Activated CD4-positive, alpha-beta memory T cell treated with anti-CD3 and anti-CD28 coated beads, Interleukin-2, amount 10 ng/mL, durations not matched to agents 7 days and 5 days (primary cell): ENCODE results near the gene RAD9A. TPM values are rescaled to one million over a fixed set of nuclear protein-coding genes. Genes with fewer than 3 reads are reported as not detected.

ENCODE experiments used
- CTCF ChIA-PET: fragments of 350-600 bp; sonication (Branson Sonifier 250); formaldehyde crosslinking; loops from one replicate; lab custom pipeline; 2021; ENCODE audit warnings: antibody characterized with exemption, inconsistent platforms; lab: Charles Lee
- POLR2A ChIA-PET: fragments of 350-600 bp; sonication (Branson Sonifier 250); formaldehyde crosslinking; loops from one replicate; lab custom pipeline; 2021; ENCODE audit warnings: antibody characterized with exemption; lab: Charles Lee
- DNase-seq: peaks from one replicate; pipeline ENCODE4 v3.0.0-alpha.2; 2020
- H3K27ac Mint-ChIP-seq: one replicate; pipeline ENCODE4 v1.8.0; 2021; ENCODE audit warnings: mild to moderate bottlenecking, mixed read lengths
- H3K27me3 Mint-ChIP-seq: one replicate; pipeline ENCODE4 v1.8.0; 2021; ENCODE audit warnings: mixed read lengths
- H3K36me3 Mint-ChIP-seq: one replicate; pipeline ENCODE4 v1.8.0; 2021; ENCODE audit warnings: low read depth, mixed read lengths
- H3K4me1 Mint-ChIP-seq: one replicate; pipeline ENCODE4 v1.8.0; 2021; ENCODE audit warnings: mixed read lengths
- H3K4me3 Mint-ChIP-seq: one replicate; pipeline ENCODE4 v1.8.0; 2021; ENCODE audit warnings: mild to moderate bottlenecking, mixed read lengths
- H3K9me3 Mint-ChIP-seq: one replicate; pipeline ENCODE4 v1.8.0; 2021; ENCODE audit warnings: mixed read lengths
- total RNA-seq, 2 experiments: library from RNA; stranded (reverse); gene quantifications; one replicate each; pipeline ENCODE4 v1.2.3, GENCODE V29; 2021

The RAD9A gene
- total RNA-seq, 2 experiments from 2014 or later: 48.0 to 53.9 TPM

DNA sequence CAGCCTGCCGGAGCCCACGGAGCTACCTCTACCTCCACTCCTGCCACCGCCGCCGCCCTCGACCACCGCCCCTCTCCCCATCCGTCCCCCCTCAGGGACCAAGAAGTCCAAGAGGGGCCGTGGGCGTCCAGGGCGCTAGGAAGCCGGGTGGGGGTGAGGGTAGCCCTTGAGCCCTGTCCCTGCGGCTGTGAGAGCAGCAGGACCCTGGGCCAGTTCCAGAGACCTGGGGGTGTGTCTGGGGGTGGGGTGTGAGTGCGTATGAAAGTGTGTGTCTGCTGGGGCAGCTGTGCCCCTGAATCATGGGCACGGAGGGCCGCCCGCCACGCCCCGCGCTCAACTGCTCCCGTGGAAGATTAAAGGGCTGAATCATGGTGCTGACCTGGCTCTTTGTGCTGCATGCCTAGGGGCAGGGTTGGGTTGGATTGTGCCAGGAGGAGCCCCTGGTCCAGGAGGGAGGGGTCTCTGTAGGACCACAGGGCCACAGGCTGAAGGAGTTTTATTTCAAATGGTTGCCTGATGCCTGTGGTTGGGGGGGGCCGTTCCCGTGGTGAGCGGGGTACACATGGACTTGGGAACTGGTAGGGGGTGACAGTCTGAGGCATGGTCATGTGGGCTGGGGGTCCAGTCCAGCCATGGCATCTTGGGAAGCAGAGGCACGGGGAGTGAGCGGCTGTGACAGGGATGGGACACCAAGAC, 43.4 kb downstream of the RAD9A start:
- CTCF ChIA-PET: interaction anchor here (1.0 kb wide), 1 partner anchor 26 kb away, joined by 3 read pairs; no protein-coding TSS in a partner anchor

GRCh38 chr11:67435727-67436458, 44.1 kb downstream of the RAD9A start:
- CTCF ChIA-PET: interaction anchor here (1.2 to 4.4 kb wide), 4 partner anchors 28 to 84 kb away, joined by 3 to 67 read pairs (median 5); partner anchors contain the start of genes AIP, PPP1CA and TBC1D10C
- Mint-ChIP-seq H3K27me3 (no peaks in the 10 kb centered on the region), H3K4me1 (peaks cover 67% of the 10 kb centered on the region)

More for the DNA sequence above, 43.4 kb downstream of the RAD9A start:
- H3K9me3 Mint-ChIP-seq: no peaks in the 10 kb centered on the region
- POLR2A ChIA-PET: interaction anchor here (1.1 to 15.2 kb wide), 11 partner anchors 7 to 82 kb away, joined by 3 to 361 read pairs (median 74); partner anchors contain the start of genes AIP, PPP1CA, RPS6KB2 and TBC1D10C
- H3K4me1 Mint-ChIP-seq: peaks cover 64% of the 10 kb centered on the region
- H3K27me3 Mint-ChIP-seq: no peaks in the 10 kb centered on the region
- peaks cover 73% of the 10 kb centered on the region for H3K36me3 Mint-ChIP-seq
- H3K4me3 Mint-ChIP-seq: peak overlapping the region; percentile 94
- no peak for DNase-seq
- H3K27ac Mint-ChIP-seq: peak overlapping the region; percentile 97

DNA sequence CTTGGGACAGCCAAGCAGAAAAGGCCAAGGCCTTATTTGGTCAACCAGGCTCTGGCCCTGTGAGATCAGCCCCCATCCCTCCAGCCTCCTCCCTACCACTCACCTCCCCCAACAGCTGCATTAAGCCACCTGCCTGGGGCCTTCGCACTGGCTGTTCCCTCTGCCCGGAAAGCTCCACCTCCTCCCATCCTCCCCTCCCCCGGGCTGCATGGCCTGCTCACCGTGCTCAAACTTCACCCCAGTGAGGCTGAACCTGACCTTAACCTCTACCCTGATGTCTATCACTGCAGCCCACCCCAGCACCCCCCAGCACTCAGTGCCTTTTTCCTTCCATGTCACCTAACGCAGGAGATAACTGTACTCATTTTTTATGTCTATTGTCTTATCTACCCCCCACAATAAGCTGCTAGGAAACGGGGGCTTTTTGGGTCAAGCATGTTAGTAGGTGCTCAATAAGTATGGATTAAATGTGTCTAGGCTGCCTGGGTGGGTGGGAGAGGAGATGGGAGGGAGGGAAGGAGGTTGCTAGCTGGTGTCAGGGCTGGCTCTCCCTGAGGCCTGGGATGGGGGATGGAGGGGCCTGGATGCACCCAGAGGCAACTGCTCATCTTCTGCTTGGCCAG, 44.8 kb downstream of the RAD9A start:
- ChIA-PET POLR2A (interaction anchor here (0.7 to 15.2 kb wide), 25 partner anchors 8 to 197 kb away, joined by 3 to 361 read pairs (median 21); partner anchors contain the start of genes AIP, CDK2AP2, PITPNM1 and POLD4), CTCF (interaction anchor here (1.2 to 4.4 kb wide), 7 partner anchors 16 to 85 kb away, joined by 3 to 67 read pairs (median 7); partner anchors contain the start of genes AIP, CDK2AP2, PPP1CA and TBC1D10C)
- H3K36me3 Mint-ChIP-seq: peaks cover 69% of the 10 kb centered on the region
- no peaks in the 10 kb centered on the region for H3K27me3 Mint-ChIP-seq
- H3K4me3 Mint-ChIP-seq: peak overlapping the region; percentile 94
- peaks cover 72% of the 10 kb centered on the region for H3K4me1 Mint-ChIP-seq
- DNase-seq: peak; percentile 80
- peak overlapping the region; percentile 97 for H3K27ac Mint-ChIP-seq
- no peaks in the 10 kb centered on the region for H3K9me3 Mint-ChIP-seq

More at GRCh38 chr11:67435727-67436458, 44.1 kb downstream of the RAD9A start:
- no peaks in the 10 kb centered on the region for H3K9me3 Mint-ChIP-seq
- H3K36me3 Mint-ChIP-seq: peaks cover 69% of the 10 kb centered on the region
- no peak for DNase-seq
- POLR2A ChIA-PET: interaction anchor here (0.7 to 15.2 kb wide), 21 partner anchors 8 to 168 kb away, joined by 4 to 361 read pairs (median 27); partner anchors contain the start of genes AIP, CDK2AP2, PITPNM1 and POLD4
- peak overlapping the region; percentile 97 for H3K27ac Mint-ChIP-seq
- peak overlapping the region; percentile 94 for H3K4me3 Mint-ChIP-seq

- peaks cover 71% of the 10 kb centered on the region for H3K4me1 Mint-ChIP-seq
- no peaks in the 10 kb centered on the region for H3K9me3 Mint-ChIP-seq
- H3K27ac Mint-ChIP-seq: peak within 1 kb of the TSS; percentile 97
- peaks cover 65% of the 10 kb centered on the region for H3K36me3 Mint-ChIP-seq
- POLR2A ChIA-PET: interaction anchor here (0.7 to 15.2 kb wide), 30 partner anchors 9 to 204 kb away, joined by 3 to 361 read pairs (median 10); partner anchors contain the start of genes AIP, ANKRD13D, CDK2AP2 and PITPNM1
- peak within 1 kb of the TSS; percentile 94 for H3K4me3 Mint-ChIP-seq
- H3K27me3 Mint-ChIP-seq: no peaks in the 10 kb centered on the region
- CTCF ChIA-PET: interaction anchor here (0.6 to 4.4 kb wide), 14 partner anchors 9 to 600 kb away, joined by 3 to 67 read pairs (median 4); partner anchors contain the start of genes AIP, CDK2AP2, POLD4 and PPP1CA
- DNase-seq: peak; percentile 82
These were observed 45.5 kb downstream of the RAD9A start, which contains the start of gene PTPRCAP for GRCh38 chr11:67437082-67437808. PTPRCAP (minus strand) TSS chr11:67437682; CDS start chr11:67437619, 63 bp downstream.

GRCh38 chr11:67437809-67438157, 46.0 kb downstream of the RAD9A start:
- Mint-ChIP-seq H3K27ac (peak overlapping the region; percentile 97), H3K9me3 (no peaks in the 10 kb centered on the region), H3K4me1 (peaks cover 71% of the 10 kb centered on the region), H3K4me3 (peak overlapping the region; percentile 94), H3K27me3 (no peaks in the 10 kb centered on the region), H3K36me3 (peaks cover 60% of the 10 kb centered on the region)
- no peak for DNase-seq
- ChIA-PET CTCF (interaction anchor here (0.6 to 4.4 kb wide), 13 partner anchors 8 to 599 kb away, joined by 3 to 67 read pairs (median 5); partner anchors contain the start of genes CDK2AP2, POLD4, PPP1CA and RPS6KB2), POLR2A (interaction anchor here (0.7 to 15.2 kb wide), 27 partner anchors 8 to 204 kb away, joined by 3 to 361 read pairs (median 17); partner anchors contain the start of genes AIP, ANKRD13D, CDK2AP2 and PITPNM1)

DNA sequence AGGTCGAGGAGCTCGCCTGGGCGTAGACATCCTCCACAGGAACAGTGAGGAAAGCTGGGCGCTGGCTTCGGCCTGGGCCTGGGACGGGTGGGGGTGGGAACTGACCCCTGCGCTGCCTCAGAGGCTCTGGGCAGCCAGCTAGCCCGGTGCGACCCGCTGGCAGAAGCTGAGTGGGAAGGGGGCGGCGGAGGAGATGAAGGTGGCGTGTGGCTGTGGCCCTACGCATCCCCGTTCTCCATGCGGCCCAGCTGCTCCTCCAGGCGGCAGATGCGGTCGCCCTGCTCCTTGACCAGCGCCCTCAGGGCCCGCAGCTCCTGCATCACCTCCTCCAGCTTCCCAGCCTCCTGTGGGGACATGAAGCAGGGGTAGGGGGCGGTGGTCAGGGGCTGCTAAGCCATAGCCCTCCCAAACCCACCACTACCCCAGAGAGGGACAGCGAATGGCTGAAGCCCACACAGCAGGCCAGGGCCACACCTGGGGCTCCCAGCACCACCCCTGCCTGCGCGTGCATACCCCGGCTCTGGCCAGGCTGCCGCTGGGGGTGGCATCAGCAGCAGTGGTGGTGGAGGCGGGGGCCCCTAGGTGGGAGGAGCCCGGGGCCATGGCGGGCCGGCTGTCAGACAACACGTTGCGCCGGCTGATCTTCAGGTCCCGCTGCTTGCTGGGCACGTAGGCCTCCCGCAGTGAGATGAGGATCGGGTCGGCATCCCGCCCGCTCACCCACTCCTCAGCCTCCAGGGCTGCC, 46.5 kb downstream of the RAD9A start:
- H3K4me3 Mint-ChIP-seq: peak overlapping the region; percentile 94
- DNase-seq: peak; percentile 88
- ChIA-PET CTCF (interaction anchor here (0.6 to 4.4 kb wide), 19 partner anchors 9 to 599 kb away, joined by 3 to 67 read pairs (median 4); partner anchors contain the start of genes AIP, CDK2AP2, PITPNM1 and POLD4), POLR2A (interaction anchor here (0.7 to 15.2 kb wide), 27 partner anchors 7 to 205 kb away, joined by 3 to 361 read pairs (median 17); partner anchors contain the start of genes AIP, ANKRD13D, CDK2AP2 and PITPNM1)
- no peaks in the 10 kb centered on the region for H3K27me3 Mint-ChIP-seq
- peaks cover 56% of the 10 kb centered on the region for H3K36me3 Mint-ChIP-seq
- H3K9me3 Mint-ChIP-seq: no peaks in the 10 kb centered on the region
- H3K4me1 Mint-ChIP-seq: peaks cover 67% of the 10 kb centered on the region
- H3K27ac Mint-ChIP-seq: peak overlapping the region; percentile 97

- H3K27me3 Mint-ChIP-seq: no peaks in the 10 kb centered on the region
- H3K36me3 Mint-ChIP-seq: peaks cover 46% of the 10 kb centered on the region
- H3K4me3 Mint-ChIP-seq: peak overlapping the region; percentile 94
- H3K4me1 Mint-ChIP-seq: peaks cover 62% of the 10 kb centered on the region
- POLR2A ChIA-PET: interaction anchor here (0.6 to 15.2 kb wide), 18 partner anchors 7 to 175 kb away, joined by 3 to 361 read pairs (median 34); partner anchors contain the start of genes AIP, PITPNM1, POLD4 and PPP1CA
- CTCF ChIA-PET: interaction anchor here (0.8 to 4.4 kb wide), 13 partner anchors 8 to 68 kb away, joined by 3 to 67 read pairs (median 5); partner anchors contain the start of genes AIP, PITPNM1, PPP1CA and RAD9A
- no peaks in the 10 kb centered on the region for H3K9me3 Mint-ChIP-seq
- peak; percentile 54 for DNase-seq
- peak overlapping the region; percentile 97 for H3K27ac Mint-ChIP-seq
These were observed 47.8 kb downstream of the RAD9A start for GRCh38 chr11:67439321-67440228.

DNA sequence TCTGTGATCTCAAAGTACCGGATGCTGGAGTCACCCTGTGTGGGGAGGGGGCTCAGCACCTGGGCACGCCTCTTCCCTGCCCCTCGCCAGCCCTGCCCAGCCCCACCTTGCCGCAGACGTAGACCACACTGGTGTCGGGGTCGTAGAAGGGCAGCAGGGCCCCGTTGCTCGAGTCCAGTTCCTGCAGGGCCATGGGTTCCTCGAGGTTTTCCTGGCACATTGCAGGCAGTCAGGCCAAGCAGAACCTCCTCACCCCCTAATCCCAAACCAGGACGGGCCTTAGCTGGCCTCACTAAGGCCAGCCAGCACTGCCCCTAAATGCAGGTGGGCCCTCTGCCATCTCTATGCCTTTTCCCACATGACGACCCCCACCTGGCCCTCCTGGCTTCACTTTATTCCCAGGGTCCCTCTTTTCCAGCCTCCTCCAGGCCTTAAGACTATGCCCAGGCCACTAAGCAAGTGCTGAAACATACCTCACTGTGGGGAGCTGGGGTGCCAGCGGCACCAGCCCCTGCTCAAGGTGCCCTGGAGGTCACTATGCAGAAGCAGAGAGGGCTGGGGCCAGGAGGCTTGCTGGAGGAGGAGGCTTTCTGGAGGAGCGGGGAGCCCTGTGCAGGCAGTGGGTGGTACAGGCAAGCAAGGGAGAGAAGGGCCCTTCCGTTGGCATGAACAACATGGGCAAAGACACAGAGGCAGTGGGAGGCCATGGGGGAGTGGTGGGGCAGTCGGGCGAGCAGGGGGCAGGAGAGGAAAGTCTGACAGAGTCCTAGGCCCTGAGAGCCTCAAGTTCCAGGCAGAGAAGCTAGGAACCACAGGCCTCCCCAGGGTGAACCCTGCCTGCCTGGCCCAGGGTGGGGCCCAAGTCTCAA, 48.7 kb downstream of the RAD9A start:
- Mint-ChIP-seq H3K27me3 (no peaks in the 10 kb centered on the region), H3K4me3 (peak overlapping the region; percentile 94), H3K27ac (peak overlapping the region; percentile 97), H3K9me3 (no peaks in the 10 kb centered on the region), H3K36me3 (peaks cover 42% of the 10 kb centered on the region), H3K4me1 (peaks cover 64% of the 10 kb centered on the region)
- ChIA-PET POLR2A (interaction anchor here (0.8 to 15.2 kb wide), 16 partner anchors 8 to 201 kb away, joined by 3 to 361 read pairs (median 25); partner anchors contain the start of genes AIP, CDK2AP2, PPP1CA and RAD9A), CTCF (interaction anchor here (0.9 to 2.4 kb wide), 4 partner anchors 26 to 65 kb away, joined by 3 to 12 read pairs (median 4); partner anchors contain the start of gene PITPNM1)
- peak; percentile 47 for DNase-seq

DNA sequence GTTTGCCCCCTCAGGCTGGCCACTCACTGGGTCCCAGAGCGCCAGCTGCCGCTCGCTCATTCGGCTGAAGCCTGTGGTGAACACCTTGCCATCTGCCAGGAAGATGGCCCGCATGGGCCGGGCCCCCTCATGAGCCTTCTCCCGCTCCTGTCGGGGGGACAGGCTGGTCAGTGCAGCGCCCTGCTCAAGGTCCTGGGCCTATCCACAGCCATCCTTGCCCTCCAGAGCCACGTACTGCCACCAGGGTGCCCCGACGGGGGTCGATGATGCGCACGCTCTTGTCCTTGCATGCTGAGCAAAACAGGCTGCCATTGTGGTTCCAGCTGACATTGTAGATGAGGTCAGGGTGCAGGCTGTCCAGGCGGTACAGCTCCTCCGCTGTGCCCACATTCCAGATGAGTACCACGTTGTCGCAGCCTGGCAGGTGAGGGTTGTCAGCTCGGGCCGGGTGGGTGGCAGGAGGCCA, 49.3 kb downstream of the RAD9A start:
- Mint-ChIP-seq H3K27ac (peak overlapping the region; percentile 97), H3K36me3 (peaks cover 37% of the 10 kb centered on the region), H3K9me3 (no peaks in the 10 kb centered on the region), H3K4me3 (peak overlapping the region; percentile 9), H3K4me1 (peaks cover 67% of the 10 kb centered on the region), H3K27me3 (no peaks in the 10 kb centered on the region)
- CTCF ChIA-PET: interaction anchor here (0.9 kb wide), 1 partner anchor 58 kb away, joined by 3 read pairs; no protein-coding TSS in a partner anchor
- DNase-seq: no peak
- POLR2A ChIA-PET: interaction anchor here (0.8 to 15.2 kb wide), 12 partner anchors 9 to 201 kb away, joined by 3 to 361 read pairs (median 6); partner anchors contain the start of genes AIP, CDK2AP2, PPP1CA and RPS6KB2
